Astrocyte (in vitro differentiated cells and primary cell): ENCODE results near the gene CAPN3. TPM values are rescaled to one million over a fixed set of nuclear protein-coding genes. Genes with fewer than 3 reads are reported as not detected.

Source experiments
- DNase-seq: peaks from one replicate; pipeline ENCODE4 v3.0.0-alpha.2; 2010; ENCODE audit warnings: low read depth
- FAIRE-seq: peaks from 2 replicates; lab custom pipeline; 2011; peaks lifted over from hg19 to GRCh38; lab: Jason Lieb, UNC
- H2AFZ ChIP-seq: 2 replicates; pipeline ENCODE4 v1.6.0; 2012; ENCODE audit warnings: low read depth, low read length, inconsistent platforms
- H3K27ac ChIP-seq: 2 replicates; pipeline ENCODE4 v1.5.1; 2011; ENCODE audit warnings: low read depth, low read length, inconsistent platforms
- H3K27me3 ChIP-seq: 2 replicates; pipeline ENCODE4 v1.6.0; 2011; ENCODE audit warnings: low read length, inconsistent platforms; ENCODE audit not compliant: insufficient read depth
- H3K36me3 ChIP-seq: 2 replicates; pipeline ENCODE4 v1.5.1; 2011; ENCODE audit warnings: low read length, inconsistent platforms; ENCODE audit not compliant: insufficient read depth
- H3K4me1 ChIP-seq: 2 replicates; pipeline ENCODE4 v1.5.1; 2011; ENCODE audit warnings: low read length, inconsistent platforms; ENCODE audit not compliant: insufficient read depth
- H3K4me2 ChIP-seq: 2 replicates; pipeline ENCODE4 v1.6.0; 2012; ENCODE audit warnings: low read length, inconsistent platforms
- H3K4me3 ChIP-seq: 2 replicates; pipeline ENCODE4 v1.5.1; 2011; ENCODE audit warnings: low read depth, mild to moderate bottlenecking, low read length, inconsistent platforms; ENCODE audit not compliant: insufficient read depth
- H3K79me2 ChIP-seq: 2 replicates; pipeline ENCODE4 v1.6.0; 2012; ENCODE audit warnings: mild to moderate bottlenecking, low read length, inconsistent platforms; ENCODE audit not compliant: insufficient read depth
- H3K9ac ChIP-seq: 2 replicates; pipeline ENCODE4 v1.6.0; 2012; ENCODE audit warnings: mild to moderate bottlenecking, low read length, inconsistent platforms
- H3K9me3 ChIP-seq: 2 replicates; pipeline ENCODE4 v1.5.1; 2012; ENCODE audit warnings: low read depth, mild to moderate bottlenecking, low read length, inconsistent platforms; ENCODE audit not compliant: insufficient read depth
- H4K20me1 ChIP-seq: 2 replicates; pipeline ENCODE4 v1.6.0; 2012; ENCODE audit warnings: low read length, inconsistent platforms; ENCODE audit not compliant: insufficient read depth
- H3K27ac Mint-ChIP-seq: one replicate; pipeline ENCODE4 v1.8.0; 2021; ENCODE audit warnings: mild to moderate bottlenecking, mixed read lengths; ENCODE audit not compliant: unreplicated experiment
- H3K27me3 Mint-ChIP-seq: one replicate; pipeline ENCODE4 v1.8.0; 2021; ENCODE audit warnings: low read depth, mixed read lengths; ENCODE audit not compliant: unreplicated experiment
- H3K36me3 Mint-ChIP-seq: one replicate; pipeline ENCODE4 v1.8.0; 2021; ENCODE audit warnings: low read depth, mixed read lengths; ENCODE audit not compliant: unreplicated experiment
- H3K4me1 Mint-ChIP-seq: one replicate; pipeline ENCODE4 v1.8.0; 2021; ENCODE audit warnings: low read depth, mixed read lengths; ENCODE audit not compliant: unreplicated experiment
- H3K4me3 Mint-ChIP-seq: one replicate; pipeline ENCODE4 v1.8.0; 2021; ENCODE audit warnings: mild to moderate bottlenecking, moderate library complexity, mixed read lengths; ENCODE audit not compliant: unreplicated experiment
- H3K9me3 Mint-ChIP-seq: one replicate; pipeline ENCODE4 v1.8.0; 2021; ENCODE audit warnings: mild to moderate bottlenecking, mixed read lengths; ENCODE audit not compliant: unreplicated experiment
- EZH2 ChIP-seq: IDR thresholded peaks from 2 replicates; pipeline ENCODE4 v1.6.1; 2012; ENCODE audit warnings: mild to moderate bottlenecking, low read length, inconsistent platforms; ENCODE audit not compliant: insufficient read depth
- total RNA-seq: library from RNA; stranded (reverse); gene quantifications from 2 replicates; pipeline ENCODE4 v1.2.1, GENCODE V29; 2021
- TF ChIP-seq, protein P1 (sequence below): IDR thresholded peaks from 2 replicates; pipeline ENCODE4 v1.5.1; 2011; ENCODE audit warnings: low read depth, mild to moderate bottlenecking, inconsistent platforms, low read length, moderate library complexity; ENCODE audit not compliant: insufficient read depth

CAPN3 gene
- total RNA-seq, 1 donor from 2014 or later, result 0.57 TPM

DNA sequence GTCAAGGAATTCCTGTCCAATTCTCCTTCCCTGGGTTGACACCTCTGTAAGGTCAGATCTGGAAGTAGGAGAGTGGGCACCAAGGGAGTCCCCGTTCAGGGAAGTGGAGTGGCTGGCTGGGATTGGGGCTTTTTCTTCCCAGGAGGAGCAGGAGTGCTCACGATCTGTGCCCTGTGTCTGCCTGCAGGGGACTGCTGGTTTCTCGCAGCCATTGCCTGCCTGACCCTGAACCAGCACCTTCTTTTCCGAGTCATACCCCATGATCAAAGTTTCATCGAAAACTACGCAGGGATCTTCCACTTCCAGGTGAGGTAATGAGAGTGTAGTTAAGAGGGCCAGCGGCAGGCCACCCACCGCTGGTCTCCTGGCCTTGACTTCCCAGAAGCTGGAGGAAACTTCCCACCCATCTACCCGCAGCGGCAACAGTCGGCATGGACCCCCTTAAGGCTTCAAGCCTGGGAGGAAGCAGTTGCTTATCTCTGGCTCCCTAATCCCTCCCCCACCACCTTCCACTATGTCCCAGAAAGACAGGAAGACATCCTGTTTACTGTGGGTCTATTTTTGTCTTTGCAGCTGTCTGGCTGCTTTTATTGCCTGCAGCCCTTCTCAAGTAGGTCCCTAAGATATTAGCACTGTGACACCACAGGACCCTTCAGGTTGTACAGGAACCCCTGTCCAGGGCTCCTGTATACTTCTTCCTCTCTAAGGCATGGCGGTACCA is 26.8 kb downstream of the CAPN3 start:
- Histone ChIP-seq H3K9ac (no peak overlapping the region), H3K4me3 (no peak overlapping the region), H3K27me3 (no peaks in the 10 kb centered on the region), H4K20me1 (no peaks in the 10 kb centered on the region), H3K4me1 (no peaks in the 10 kb centered on the region), H3K79me2 (no peaks in the 10 kb centered on the region), H2AFZ (no peak overlapping the region), H3K27ac (no peak overlapping the region), H3K9me3 (peaks cover 2% of the 10 kb centered on the region), H3K36me3 (no peaks in the 10 kb centered on the region), H3K4me2 (no peak overlapping the region)
- Mint-ChIP-seq H3K4me1 (peaks cover 5% of the 10 kb centered on the region), H3K9me3 (no peaks in the 10 kb centered on the region), H3K27me3 (peaks cover 10% of the 10 kb centered on the region), H3K4me3 (peak overlapping the region; percentile 23), H3K27ac (no peak overlapping the region), H3K36me3 (peaks cover 6% of the 10 kb centered on the region)
- TF ChIP-seq, protein P1, sequence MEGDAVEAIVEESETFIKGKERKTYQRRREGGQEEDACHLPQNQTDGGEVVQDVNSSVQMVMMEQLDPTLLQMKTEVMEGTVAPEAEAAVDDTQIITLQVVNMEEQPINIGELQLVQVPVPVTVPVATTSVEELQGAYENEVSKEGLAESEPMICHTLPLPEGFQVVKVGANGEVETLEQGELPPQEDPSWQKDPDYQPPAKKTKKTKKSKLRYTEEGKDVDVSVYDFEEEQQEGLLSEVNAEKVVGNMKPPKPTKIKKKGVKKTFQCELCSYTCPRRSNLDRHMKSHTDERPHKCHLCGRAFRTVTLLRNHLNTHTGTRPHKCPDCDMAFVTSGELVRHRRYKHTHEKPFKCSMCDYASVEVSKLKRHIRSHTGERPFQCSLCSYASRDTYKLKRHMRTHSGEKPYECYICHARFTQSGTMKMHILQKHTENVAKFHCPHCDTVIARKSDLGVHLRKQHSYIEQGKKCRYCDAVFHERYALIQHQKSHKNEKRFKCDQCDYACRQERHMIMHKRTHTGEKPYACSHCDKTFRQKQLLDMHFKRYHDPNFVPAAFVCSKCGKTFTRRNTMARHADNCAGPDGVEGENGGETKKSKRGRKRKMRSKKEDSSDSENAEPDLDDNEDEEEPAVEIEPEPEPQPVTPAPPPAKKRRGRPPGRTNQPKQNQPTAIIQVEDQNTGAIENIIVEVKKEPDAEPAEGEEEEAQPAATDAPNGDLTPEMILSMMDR, result no peak
- no peak for TF ChIP-seq EZH2
- no peak for DNase-seq
- no peak for FAIRE-seq

DNA sequence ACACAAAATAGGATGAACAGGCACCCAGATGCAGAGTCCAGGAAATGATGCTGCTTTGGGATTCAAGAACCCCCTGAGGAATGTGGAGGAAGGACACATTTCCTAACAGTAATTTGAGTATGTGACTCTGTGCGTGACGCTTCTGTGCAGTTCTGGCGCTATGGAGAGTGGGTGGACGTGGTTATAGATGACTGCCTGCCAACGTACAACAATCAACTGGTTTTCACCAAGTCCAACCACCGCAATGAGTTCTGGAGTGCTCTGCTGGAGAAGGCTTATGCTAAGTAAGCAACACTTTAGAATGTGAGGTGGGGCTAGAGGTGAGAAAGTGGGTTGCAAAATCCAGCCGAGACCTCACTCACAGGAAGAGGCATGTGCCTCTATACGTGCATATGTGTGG is 28.3 kb downstream of the CAPN3 start:
- H3K27ac Mint-ChIP-seq, result no peak overlapping the region

More for the DNA sequence above, 28.3 kb downstream of the CAPN3 start:
- Histone ChIP-seq H3K27me3 (no peaks in the 10 kb centered on the region), H3K9ac (no peak overlapping the region), H4K20me1 (no peaks in the 10 kb centered on the region), H3K4me2 (no peak overlapping the region), H3K4me1 (no peaks in the 10 kb centered on the region), H3K79me2 (no peaks in the 10 kb centered on the region), H3K9me3 (peaks cover 2% of the 10 kb centered on the region), H3K36me3 (no peaks in the 10 kb centered on the region), H2AFZ (no peak overlapping the region), H3K4me3 (no peak overlapping the region), H3K27ac (no peak overlapping the region)
- H3K4me3 Mint-ChIP-seq, result no peak overlapping the region
- H3K36me3 Mint-ChIP-seq, result peaks cover 6% of the 10 kb centered on the region
- H3K27me3 Mint-ChIP-seq, result peaks cover 10% of the 10 kb centered on the region
- TF ChIP-seq, protein P1, result no peak
- no peak for TF ChIP-seq EZH2
- no peaks in the 10 kb centered on the region for H3K9me3 Mint-ChIP-seq
- no peak for FAIRE-seq
- DNase-seq, result peak; percentile 15
- peaks cover 5% of the 10 kb centered on the region for H3K4me1 Mint-ChIP-seq
